ENCODE results near the gene TSPAN11.
"Not testable (repeated sequence)": the region's sequence is repeated elsewhere in the genome, so short reads cannot be mapped to it uniquely, and the experiment has no call there.

Gene TSPAN11, protein sequence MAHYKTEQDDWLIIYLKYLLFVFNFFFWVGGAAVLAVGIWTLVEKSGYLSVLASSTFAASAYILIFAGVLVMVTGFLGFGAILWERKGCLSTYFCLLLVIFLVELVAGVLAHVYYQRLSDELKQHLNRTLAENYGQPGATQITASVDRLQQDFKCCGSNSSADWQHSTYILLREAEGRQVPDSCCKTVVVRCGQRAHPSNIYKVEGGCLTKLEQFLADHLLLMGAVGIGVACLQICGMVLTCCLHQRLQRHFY

DNA sequence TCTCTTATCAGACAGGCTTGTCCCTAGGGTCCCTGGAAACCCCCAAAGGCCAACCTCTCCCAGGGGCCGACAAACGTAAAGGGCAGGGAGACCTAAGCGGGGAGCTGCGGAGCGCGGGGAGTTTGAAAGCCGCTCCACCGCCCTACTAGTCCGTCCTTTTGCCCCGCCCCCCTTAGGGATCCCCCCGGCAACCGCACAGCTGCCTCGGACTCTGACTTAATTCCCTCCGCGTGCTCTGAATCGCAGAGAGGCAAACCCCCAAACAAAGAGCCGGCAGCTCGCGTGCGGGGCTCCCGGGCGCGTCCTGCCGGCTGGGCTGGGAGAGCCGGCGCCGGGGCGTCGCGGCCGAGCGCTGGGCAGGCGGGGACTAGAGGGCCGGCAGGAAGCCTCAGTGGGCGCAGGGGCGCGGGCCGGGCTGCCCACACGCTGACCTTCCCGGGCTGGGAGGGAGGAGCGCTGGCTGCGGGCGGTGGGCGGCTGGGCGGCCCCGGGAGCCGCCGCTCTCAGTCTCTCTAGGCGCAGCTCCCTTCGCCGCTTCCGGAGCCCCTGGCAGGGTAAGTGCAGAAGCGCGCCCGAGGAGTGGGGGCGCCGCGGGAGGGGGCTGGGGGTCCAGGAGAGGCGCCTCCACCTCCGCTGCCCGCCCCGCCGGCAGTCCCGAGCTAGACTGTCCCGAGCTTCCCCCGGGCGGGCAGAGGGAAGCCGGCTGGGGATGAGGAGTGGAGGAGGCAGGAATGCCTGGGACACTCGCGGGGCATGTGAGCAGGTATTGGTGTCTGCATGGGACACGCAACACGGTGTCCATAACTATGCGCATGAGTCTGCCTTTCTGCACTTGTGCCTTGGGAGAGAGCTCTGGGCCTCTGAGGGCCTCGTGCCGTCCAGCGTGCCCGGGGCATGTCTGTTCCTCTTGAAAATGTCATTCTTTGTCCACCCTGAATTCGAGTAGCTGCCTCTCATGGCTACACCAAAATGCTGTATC is at the start of gene TSPAN11:
Gene TSPAN11 (plus strand): TSS at position 506 of the 979 bp plus-strand sequence. CDS start 27,244 bp downstream, outside the sequence.
- no peak for DNase-seq

DNA sequence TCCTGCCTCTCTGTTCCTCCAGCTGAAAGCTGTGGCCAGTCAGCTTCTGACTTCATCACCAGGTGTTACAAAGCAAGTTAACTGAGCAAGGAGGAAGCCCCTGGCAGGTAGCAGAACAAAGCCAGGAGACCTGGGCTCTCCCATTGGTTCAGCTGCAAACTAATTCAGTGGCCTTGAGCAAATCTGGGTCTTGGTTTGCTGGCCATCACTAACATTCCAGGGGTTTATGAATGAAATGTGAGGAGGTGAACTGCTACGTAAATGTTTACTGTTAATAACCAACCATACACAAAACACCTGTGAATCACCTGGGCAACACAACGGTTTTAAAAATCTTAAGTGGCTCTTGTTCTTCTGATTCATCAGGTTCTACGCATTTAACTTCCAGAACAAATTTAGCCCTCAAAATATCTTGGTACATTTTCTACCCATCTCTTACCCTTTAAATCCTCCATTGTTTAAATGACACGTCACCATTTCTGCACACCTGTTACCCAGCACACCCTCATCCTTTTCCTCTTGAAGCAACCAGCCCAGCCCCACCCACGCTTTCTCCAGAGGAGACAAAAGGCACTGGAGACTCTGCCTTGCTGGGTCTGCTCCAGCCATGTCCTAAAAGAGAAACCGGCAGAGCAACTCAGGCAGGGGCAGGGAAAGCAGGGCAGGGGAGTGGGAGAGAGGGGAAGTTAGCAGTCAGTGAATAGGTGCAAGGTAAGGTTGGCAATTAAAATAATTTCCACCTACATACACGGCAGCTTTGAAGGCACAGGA is 49.3 kb upstream of the TSPAN11 start:
- DNase-seq: no peak

DNA sequence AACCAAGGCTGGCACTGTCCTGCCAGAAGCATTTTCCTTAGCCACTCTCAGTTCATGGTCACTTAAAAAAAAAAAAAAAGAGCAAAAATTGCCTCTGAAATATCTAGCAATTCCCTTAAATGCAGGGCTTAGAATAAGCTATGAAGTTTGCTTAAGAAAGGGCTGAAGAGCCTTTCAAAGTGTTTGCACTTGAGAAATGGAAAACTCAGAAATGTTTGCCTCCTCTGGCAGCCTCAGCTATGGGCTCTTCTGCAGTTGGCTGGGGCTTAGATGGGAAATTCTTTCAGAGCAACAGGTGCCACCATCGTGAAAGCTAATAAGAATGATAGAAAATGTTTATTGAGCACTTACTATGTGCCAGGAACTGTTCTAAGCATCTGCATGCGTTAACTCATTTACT is 48.5 kb upstream of the TSPAN11 start:
- no peak for DNase-seq

DNA sequence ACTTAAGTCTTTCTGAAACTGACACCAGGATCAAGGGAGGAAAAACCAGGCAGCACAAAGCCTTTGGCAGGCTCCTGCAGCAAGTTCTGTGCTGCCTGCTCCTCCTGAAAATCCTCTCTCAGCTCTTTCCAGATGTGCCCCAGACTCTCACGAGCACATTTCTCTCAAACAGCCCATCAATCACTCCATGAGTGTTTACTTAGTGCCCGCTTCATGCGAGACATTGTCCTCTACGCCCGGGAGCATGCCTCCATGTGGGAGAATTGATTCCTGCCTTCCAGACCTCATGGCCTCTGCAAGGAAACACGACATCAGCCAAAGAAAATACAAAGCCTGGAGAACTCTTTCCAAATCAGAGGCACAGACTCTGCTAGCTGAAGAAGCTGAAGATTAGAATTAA is 46.5 kb upstream of the TSPAN11 start:
- DNase-seq: no peak

DNA sequence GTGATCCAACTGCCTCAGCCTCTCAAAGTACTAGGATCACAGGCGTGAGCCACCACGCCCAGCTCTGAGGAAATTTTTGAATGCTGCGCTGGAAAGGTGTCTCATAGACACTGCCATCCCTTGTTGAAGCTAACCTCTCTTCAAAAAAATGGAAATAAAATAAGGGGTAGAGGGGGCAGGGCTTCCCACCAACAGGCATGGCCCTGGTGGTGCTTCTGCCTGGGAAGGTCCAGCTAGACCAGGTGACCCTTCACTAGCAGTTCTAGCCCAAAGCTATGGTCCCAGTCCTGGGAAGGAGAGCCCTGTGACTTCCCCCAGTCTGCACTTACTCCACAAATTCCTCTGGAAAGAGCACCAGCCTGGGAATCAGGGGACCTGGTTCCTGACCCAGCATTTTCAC is 45.7 kb upstream of the TSPAN11 start:
- no peak for DNase-seq

DNA sequence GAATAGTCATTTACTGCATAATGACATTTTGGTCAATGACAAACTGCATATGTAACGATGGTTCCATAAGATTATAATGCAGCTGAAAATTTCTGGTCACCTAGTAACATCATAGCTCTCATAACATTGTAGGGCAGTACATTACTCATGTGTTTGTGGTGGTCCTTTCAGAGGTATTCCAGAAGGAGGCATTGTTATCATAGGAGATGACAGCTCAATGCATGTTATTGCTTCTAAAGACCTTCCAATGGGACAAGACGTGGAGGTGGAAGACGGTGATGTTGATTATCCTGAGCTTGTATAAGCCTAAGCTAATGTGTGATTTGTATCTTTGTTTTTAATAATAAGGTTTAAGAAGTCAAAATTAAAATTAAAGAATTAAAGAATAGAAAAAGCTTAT is 43.8 kb upstream of the TSPAN11 start:
- peak; percentile 8 for DNase-seq

DNA sequence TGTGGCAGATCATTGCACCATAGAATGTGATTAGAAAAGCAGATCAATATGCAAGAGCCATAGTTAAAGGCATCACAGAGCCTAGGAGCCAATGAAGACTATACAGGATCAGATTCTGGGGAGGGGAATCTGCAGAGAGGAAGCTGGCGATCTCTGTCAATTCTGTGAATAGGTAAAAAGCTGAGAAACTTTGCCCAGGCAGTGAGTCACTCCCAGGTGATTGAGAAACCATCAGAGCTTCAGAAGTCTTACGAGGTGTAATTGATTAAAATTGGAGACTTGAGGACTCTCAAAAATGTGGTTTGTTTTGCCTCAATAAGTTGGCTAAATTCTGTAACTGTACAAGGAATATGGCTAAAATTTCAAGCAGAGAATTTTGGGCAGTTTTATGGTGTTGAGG is 41.7 kb upstream of the TSPAN11 start:
- DNase-seq: no peak

DNA sequence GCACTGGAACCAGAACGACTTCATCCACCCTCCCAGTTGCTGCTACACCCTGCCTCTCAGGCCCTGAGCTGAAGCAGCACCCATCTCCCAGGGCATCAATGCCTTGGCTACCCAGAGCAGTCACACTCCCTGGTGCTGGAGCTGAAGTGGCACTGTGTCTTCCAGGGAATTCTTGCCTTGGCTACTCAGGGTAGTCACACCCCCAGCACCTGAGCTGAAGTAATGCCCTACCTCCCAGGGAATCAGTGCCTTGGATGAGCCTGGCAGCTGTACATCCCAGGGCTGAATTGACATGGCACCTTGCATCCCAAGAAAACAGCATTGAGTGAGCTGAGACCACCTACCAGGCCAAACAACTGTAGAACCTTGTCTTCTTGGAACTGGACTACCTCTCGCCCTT is 41.2 kb upstream of the TSPAN11 start:
- no peak for DNase-seq

DNA sequence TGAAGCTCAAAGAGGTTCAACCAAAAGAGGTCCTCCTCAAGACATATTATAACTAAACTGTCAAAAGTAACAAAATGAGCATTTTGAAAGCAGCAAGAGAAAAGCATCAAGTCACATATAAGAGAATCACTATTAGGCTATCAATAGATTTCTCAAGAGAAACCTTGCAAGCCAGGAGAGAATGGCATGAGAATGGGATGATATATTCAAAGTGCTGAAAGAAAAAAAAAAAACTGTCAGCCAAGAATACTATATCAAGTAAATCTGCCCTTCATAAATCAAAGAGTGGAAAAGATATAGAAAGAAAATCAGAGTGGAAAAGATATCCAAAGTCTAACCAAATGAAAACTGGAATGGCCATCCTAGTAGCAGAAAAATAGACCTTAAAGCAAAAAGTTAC is 39.3 kb upstream of the TSPAN11 start:
- DNase-seq: no peak

DNA sequence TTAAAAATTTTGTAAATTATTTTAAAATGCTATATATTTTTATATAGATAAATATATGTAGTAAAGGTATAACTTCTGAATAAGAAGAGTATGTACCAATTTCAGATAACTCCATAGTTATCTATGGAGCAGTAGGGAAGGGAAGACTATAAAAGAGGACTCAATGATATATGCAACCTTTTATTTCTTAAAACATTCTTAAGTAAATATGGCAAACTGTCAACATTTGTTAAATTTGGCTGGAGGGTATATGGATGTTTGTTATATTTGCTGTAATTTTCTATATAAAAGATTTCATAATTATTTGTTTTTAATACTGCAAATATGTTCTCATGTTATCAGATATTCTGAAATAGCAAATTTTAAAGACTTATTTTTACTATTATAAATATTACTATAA is 38.3 kb upstream of the TSPAN11 start:
- DNase-seq: no peak

DNA sequence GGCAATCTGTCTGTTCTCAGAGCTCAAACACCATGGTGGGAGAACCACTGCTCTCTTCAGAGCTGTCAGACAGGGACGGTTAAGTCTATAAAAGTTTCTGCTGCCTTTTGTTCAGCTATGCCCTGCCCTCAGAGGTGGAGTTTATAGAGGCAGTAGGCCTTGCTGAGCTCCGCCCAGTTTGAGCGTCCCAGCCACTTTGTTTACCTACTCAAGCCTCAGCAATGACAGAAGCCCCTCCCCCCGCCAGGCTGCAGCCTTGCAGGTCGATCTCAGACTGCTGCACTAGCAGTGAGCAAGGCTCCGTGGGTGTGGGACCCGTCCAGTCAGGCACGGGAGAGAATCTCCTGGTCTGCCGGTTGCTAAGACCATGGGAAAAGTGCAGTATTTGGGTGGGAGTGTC is 32.0 kb upstream of the TSPAN11 start:
- DNase-seq: not testable (repeated sequence)

DNA sequence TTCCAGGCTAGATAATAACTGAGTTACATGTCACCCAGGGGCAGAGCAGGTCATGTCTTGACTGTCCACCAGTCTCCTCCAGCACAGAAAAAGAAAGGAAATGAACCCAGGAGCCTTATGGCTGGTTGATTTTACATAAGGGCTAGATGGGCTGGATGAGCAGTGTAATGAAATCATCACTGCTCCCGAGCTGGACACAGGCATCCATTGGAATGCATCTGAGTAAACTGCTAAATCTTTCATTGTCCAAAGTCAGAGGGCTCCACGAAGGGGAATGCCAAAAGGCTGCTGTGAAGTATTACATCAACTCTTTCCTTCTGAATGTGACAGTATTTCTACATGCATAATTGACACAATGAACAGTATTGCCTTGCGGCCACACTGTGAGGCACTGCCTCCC is 30.1 kb upstream of the TSPAN11 start:
- DNase-seq: no peak

DNA sequence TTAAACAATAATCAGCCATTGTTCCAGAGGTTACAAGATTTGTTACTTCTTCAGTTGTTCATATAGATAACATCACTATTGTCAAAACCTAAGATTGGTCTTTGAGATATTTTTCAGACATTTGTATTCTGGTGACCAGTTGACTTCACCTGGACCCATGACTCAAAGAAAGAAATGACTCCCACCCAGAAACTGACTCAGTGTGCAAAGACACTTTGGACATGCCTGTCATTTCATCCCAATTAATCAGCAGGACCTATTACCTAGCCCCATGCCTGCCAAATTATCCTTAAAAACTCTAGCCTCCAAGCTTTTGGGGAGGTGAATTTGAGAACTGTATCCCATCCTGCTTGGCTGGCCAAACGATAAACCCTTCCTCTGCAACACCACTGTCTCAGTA is 27.7 kb upstream of the TSPAN11 start:
- no peak for DNase-seq

DNA sequence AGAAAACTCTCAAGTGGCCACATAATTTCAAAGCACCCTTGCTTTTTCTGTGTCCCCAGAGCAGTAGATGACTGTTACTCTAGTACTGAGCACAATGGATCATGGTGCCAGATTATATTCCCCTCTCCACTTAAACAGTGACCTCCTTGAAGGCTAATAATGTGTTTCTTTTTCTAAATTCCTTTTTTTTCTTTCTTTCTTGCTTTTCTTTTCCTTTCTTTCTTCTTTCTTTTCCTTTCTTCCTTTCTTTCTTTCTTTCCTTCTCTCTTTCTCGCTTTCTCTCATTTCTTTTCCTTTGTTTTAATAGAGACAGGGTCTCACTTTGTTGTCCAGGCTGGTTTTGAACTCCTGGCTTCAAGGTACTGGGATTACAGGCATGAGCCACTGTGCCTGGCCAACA is 26.2 kb upstream of the TSPAN11 start:
- DNase-seq: no peak

DNA sequence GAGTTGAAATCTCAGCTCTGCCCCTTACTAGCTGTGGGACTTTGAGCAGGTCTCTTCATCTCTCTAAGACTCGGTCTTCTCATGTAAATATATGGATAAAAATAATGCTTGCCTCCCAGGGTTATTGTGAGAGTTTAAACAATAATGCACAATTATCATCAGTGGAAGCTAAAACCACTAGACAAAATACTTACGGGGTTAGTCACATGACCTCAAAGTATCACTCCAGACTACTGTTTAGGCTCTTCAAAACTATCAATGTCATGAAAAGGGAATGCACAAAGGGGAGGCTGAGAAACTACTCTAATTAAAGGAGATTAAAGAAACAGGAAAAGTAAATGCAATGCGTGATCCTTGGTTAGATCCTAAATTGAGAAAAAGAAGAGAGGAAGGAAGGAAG is 24.5 kb upstream of the TSPAN11 start:
- DNase-seq: no peak

DNA sequence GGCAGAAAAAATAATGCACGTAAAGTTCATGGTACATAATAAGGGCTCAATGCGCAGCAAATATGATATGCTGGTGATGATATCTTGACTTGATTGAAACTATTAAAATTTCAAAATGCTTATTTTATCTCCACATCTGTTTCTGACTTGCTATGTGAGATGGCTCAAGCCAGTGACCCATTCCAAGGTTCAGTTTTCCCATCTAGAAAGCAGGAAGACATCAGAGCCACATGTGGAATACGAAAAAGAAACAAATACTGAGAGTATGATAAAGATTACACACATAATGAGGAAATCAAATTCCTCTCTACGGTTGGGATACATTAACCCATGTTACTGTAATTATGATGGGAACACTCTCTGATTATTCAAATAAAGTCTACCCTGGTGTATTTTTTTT is 24.0 kb upstream of the TSPAN11 start:
- no peak for DNase-seq

DNA sequence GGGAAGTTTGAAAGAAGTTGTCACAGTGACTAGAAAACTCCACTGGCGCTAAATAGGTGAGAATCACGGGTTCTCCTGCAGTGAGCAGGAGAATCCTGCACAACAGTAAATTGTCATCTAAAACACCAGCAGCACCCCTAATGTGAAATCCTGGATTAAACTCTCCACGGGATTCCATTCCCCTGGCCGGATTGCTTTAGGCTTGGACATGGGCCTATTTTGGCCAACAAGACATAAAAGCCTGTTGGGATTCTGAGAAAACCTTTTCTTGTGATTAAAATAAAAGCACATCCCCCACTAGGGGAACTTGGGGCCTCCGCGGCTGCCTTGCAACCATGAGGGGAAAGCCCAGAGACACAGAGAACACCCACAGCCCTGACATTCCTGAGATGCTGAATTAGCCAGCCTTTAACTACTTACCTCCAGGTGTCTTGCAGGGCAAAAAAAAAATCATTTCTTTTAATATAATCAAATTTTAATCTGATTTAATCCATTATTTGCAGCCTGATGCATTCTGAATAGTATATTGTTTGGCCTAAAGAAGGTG is 21.0 kb upstream of the TSPAN11 start:
- DNase-seq: no peak

DNA sequence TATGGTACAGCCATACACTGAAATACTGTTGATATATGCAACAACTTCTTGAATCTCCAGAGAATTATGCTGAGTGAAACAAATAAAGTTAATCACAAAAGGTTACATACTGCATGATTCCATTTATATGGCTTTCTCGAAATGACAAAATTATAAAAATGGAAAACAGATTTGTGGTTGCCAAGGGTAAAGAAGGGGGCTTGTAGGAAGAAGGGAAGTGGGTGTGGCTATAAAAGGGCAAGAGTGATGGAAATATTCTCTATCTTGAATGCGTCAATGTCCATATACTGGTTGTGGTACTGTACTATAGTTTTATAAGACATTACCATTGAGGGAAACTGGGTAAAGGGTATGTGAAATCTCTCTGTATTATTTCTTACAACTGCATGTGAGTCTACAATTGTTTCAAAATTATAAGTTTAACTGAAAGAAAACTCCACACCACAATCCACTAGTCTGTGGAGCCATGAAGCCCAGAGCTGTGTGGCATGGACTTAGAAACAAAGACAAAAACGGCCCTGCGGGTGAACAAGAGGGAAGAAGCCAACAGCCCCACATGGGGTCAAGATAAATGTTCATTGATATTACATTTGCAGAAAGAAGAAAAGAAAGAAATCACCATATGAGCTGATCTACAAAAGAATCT is 18.3 kb upstream of the TSPAN11 start:
- DNase-seq: no peak

DNA sequence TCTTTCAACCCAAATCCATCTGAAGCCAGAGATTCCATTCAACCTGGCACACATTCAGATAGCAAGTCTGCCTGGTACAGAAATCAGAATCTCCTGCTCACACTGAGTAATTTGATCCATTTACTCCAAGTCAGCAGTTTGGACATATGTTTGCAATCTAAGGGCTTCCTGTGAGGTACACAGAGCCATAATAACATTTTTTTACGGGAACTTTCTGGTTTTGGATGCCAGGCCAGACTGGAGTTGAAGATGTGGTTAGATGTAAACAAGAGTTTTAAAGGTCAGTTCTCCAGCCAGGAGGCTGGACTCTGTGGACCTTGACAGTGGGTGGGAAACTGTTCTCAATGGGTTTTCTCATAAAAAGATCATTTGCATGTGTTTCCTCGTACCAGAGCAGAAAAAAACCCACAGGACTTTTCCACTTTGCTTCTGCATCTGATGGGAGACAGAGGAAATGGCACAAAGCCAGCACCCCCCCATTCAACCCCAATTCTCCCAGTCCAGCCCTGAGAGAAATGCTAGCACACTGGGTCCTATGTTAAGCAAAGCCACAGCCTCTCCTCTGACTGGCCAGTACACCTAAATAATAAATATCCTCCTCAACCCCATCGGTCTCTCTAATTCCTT is 17.7 kb upstream of the TSPAN11 start:
- DNase-seq: no peak

DNA sequence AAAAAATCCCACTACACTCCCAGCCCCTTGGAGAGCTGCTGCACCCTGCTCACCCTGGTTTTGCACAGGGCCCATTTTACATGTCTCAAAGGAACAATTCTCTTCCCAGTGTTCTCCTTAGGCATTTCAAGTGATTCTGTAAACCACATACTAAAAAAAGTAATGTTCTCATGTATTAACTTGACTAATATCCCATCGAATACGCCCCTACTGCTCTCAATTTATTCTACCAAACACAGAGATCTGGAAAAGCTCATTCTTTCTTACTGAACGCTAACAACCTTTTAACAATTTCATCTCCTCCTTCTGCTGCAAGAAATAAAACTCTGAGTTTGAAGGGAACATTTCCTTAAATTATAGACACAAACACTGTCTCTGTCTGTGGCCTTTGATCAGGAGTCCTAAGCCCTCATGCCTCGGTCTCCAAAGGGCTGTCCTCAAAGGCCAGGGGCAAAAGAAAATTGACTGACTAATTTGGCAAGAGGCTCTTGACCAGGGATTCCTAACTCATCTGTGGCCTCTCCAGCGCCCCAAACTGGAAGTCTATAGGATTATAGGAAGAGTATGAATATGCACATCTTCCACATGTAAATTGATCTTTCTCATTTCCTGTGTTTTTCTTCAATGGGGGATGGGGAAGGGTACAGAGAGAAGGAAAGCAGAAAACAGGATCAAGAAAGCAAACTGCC is 17.1 kb upstream of the TSPAN11 start:
- no peak for DNase-seq

DNA sequence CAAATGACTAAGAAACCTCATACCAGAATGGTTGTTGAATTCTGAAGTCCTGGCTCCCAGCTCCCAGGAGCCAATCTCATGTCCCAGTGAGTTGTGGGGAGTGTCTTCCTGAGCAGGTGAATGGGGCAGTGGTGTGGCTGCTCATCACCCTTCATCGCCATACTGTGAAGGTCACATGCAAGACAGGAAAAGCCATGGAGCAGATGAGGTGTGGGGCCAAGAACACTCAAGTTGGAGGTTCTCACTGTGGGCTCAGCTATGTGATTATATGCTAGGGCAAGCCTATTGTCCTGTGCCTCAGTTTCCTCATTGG is 16.6 kb upstream of the TSPAN11 start:
- no peak for DNase-seq

DNA sequence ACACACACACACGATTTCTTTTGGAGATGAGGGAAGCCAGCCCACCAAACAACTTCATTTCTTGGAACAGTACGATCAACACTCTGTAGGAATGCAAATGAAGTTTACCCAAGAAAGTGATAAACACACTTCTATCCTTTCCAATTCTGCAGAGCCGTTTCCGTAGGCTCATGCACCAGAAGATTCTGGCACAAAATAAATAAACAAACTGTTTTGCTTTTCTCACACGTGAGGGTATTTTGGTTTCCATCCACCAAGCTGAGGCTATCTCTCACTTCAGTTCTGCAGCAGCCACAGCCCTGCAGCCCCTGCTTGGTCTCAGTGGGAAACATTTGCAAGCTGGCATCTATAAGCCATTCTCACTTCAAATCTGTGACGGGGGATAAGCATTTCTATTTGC is 15.3 kb upstream of the TSPAN11 start:
- no peak for DNase-seq

Measured in NCI-H524 treated with DMSO at 0.1 percent for 48 hours (cell line).